Uterus (tissue), 4 donors: ENCODE data around the gene PHC3. TPM values are rescaled to one million over a fixed set of nuclear protein-coding genes. Genes with fewer than 3 reads are reported as not detected.

ENCODE experiments used
- DNase-seq, 2 donors: peaks; one replicate each; pipeline ENCODE4 v3.0.0-alpha.2; 2019 to 2020
- H3K27ac ChIP-seq, 2 donors: fragments of 200-600 bp; sonication (generic); 1 replicate in 1 of 2; 2 replicates in 1 of 2; pipeline ENCODE4 v1.5.1; 2016 to 2018
- H3K27me3 ChIP-seq, 2 donors: fragments of 200-600 bp; sonication (generic); one replicate each; pipeline ENCODE4 v1.5.1; 2018 to 2019; ENCODE audit warnings: control low read depth in 1 of 2
- H3K36me3 ChIP-seq, 2 donors: fragments of 200-600 bp; sonication (generic); one replicate each; pipeline ENCODE4 v1.5.1; 2019; ENCODE audit warnings: control low read depth in 1 of 2
- H3K4me1 ChIP-seq, 2 donors: fragments of 200-600 bp; sonication (generic); one replicate each; pipeline ENCODE4 v1.5.1; 2018 to 2019; ENCODE audit warnings: control low read depth in 1 of 2
- H3K4me3 ChIP-seq, 2 donors: fragments of 200-600 bp; sonication (generic); 1 replicate in 1 of 2; 2 replicates in 1 of 2; pipeline ENCODE4 v1.5.1; 2018 to 2019; ENCODE audit warnings: mild to moderate bottlenecking in 1 of 2
- H3K9me3 ChIP-seq, 2 donors: fragments of 200-600 bp; sonication (generic); one replicate each; pipeline ENCODE4 v1.5.1; 2019; ENCODE audit warnings: control low read depth in 1 of 2
- CTCF ChIP-seq, 4 experiments: fragments of 200-600 bp in 2 of 4; fragments of 450-650 bp in 2 of 4; sonication (generic) in 2 of 4; IDR thresholded peaks; one replicate each; pipeline ENCODE4 v1.5.1; 2016 to 2019; ENCODE audit warnings: antibody characterized with exemption in 4 of 4, mild to moderate bottlenecking in 2 of 4, moderate library complexity in 1 of 4
- POLR2A ChIP-seq, 2 donors: fragments of 450-650 bp; IDR thresholded peaks; one replicate each; pipeline ENCODE4 v1.6.1; 2016; ENCODE audit warnings: antibody characterized with exemption in 2 of 2, mild to moderate bottlenecking in 1 of 2, moderate library complexity in 1 of 2
- intact Hi-C: fragments of 100-400 bp; cut with DNase I; formaldehyde crosslinking; loops from one replicate; pipeline ENCODE4 v1.15.1; 2023; ENCODE audit warnings: low total_unique reads
- total RNA-seq, 4 donors: library from RNA; depleted of rRNA in 3 of 4; stranded (reverse); fragments of >200 nt in 3 of 4; gene quantifications; one replicate each; pipeline versions ENCODE4 v1.1.0 to v1.2.4, GENCODE V29; 2014 to 2023
- donor health status: DM: yes; HTN: yes; CAD: no.

The PHC3 gene
- total RNA-seq, 4 donors from 2014 or later, result 28.5 to 164 (median 87.1) TPM

GRCh38 chr3:170096342-170096741, 85.2 kb downstream of the PHC3 start:
- Histone ChIP-seq H3K27ac (no peak overlapping the region), H3K4me3 (no peak overlapping the region), H3K36me3 (no peaks in the 10 kb centered on the region), H3K4me1 (no peaks in the 10 kb centered on the region), H3K9me3 (no peaks in the 10 kb centered on the region), H3K27me3 (no peaks in the 10 kb centered on the region)
- DNase-seq, result no peak
- intact Hi-C loops, result no loop called here
- TF ChIP-seq POLR2A (IDR thresholded peaks at IDR 0.05), result no peak
- no peak for TF ChIP-seq CTCF (IDR thresholded peaks at IDR 0.05)

- Histone ChIP-seq H3K27me3 (no peaks in the 10 kb centered on the region), H3K36me3 (no peaks in the 10 kb centered on the region)
- intact Hi-C loops, result no loop called here
Measured at GRCh38 chr3:170095771-170096170, 85.8 kb downstream of the PHC3 start.

GRCh38 chr3:170092907-170093306, 88.6 kb downstream of the PHC3 start:
- Histone ChIP-seq H3K27ac (no peak overlapping the region), H3K36me3 (no peaks in the 10 kb centered on the region), H3K4me1 (no peaks in the 10 kb centered on the region), H3K4me3 (no peak overlapping the region), H3K27me3 (no peaks in the 10 kb centered on the region), H3K9me3 (no peaks in the 10 kb centered on the region)
- intact Hi-C loops, result no loop called here
- no peak for DNase-seq
- TF ChIP-seq POLR2A (IDR thresholded peaks at IDR 0.05) (no peak), CTCF (IDR thresholded peaks at IDR 0.05) (no peak)

More at GRCh38 chr3:170095771-170096170, 85.8 kb downstream of the PHC3 start:
- DNase-seq, result no peak
- H3K9me3 ChIP-seq, result no peaks in the 10 kb centered on the region
- no peak overlapping the region for H3K4me3 ChIP-seq
- H3K4me1 ChIP-seq, result no peaks in the 10 kb centered on the region
- TF ChIP-seq CTCF (IDR thresholded peaks at IDR 0.05) (no peak), POLR2A (IDR thresholded peaks at IDR 0.05) (no peak)
- H3K27ac ChIP-seq, result no peak overlapping the region

GRCh38 chr3:170090601-170090981, 90.9 kb downstream of the PHC3 start:
- DNase-seq, result no peak
- Histone ChIP-seq H3K4me1 (no peaks in the 10 kb centered on the region), H3K4me3 (no peak overlapping the region), H3K27ac (no peak overlapping the region), H3K9me3 (no peaks in the 10 kb centered on the region), H3K36me3 (no peaks in the 10 kb centered on the region), H3K27me3 (no peaks in the 10 kb centered on the region)
- TF ChIP-seq CTCF (IDR thresholded peaks at IDR 0.05), result no peak
- no peak for TF ChIP-seq POLR2A (IDR thresholded peaks at IDR 0.05)
- intact Hi-C loops, result no loop called here

- Histone ChIP-seq H3K27ac (no peak overlapping the region), H3K4me3 (no peak overlapping the region), H3K36me3 (no peaks in the 10 kb centered on the region), H3K27me3 (no peaks in the 10 kb centered on the region), H3K9me3 (no peaks in the 10 kb centered on the region), H3K4me1 (no peaks in the 10 kb centered on the region)
- no peak for DNase-seq
- TF ChIP-seq CTCF (IDR thresholded peaks at IDR 0.05), result no peak
- intact Hi-C loops, result no loop called here
Measured at GRCh38 chr3:170089862-170090600, 91.5 kb downstream of the PHC3 start.
